Activated CD4-positive, alpha-beta T cell treated with anti-CD3 and anti-CD28 coated beads for 36 hours (primary cell): ENCODE data around the gene KLRC4. TPM values are rescaled to one million over a fixed set of nuclear protein-coding genes. Genes with fewer than 3 reads are reported as not detected.

Source experiments
- ATAC-seq: fragments of 200-7000 bp; cut with Tn5 transposase; one replicate; pipeline ENCODE4 v1.10.0; 2021; ENCODE audit warnings: mild to moderate bottlenecking, moderate library complexity
- CTCF ChIA-PET: fragments of 350-600 bp; sonication (Branson Sonifier 250); formaldehyde crosslinking; loops from one replicate; lab custom pipeline; 2021; ENCODE audit warnings: antibody characterized with exemption; lab: Charles Lee
- POLR2A ChIA-PET: fragments of 350-600 bp; sonication (Branson Sonifier 250); formaldehyde crosslinking; loops from one replicate; lab custom pipeline; 2021; ENCODE audit warnings: antibody characterized with exemption, inconsistent platforms; lab: Charles Lee
- DNase-seq: peaks from one replicate; pipeline ENCODE4 v3.0.0-alpha.2; 2020
- H3K27ac Mint-ChIP-seq: one replicate; pipeline ENCODE4 v1.8.0; 2021; ENCODE audit warnings: mixed read lengths
- H3K27me3 Mint-ChIP-seq: one replicate; pipeline ENCODE4 v1.8.0; 2021; ENCODE audit warnings: mixed read lengths
- H3K36me3 Mint-ChIP-seq: one replicate; pipeline ENCODE4 v1.8.0; 2021; ENCODE audit warnings: low read depth, mixed read lengths
- H3K4me1 Mint-ChIP-seq: one replicate; pipeline ENCODE4 v1.8.0; 2021; ENCODE audit warnings: mixed read lengths
- H3K4me3 Mint-ChIP-seq: one replicate; pipeline ENCODE4 v1.8.0; 2021; ENCODE audit warnings: mild to moderate bottlenecking, moderate library complexity, mixed read lengths
- H3K9me3 Mint-ChIP-seq: one replicate; pipeline ENCODE4 v1.8.0; 2021; ENCODE audit warnings: low read depth, mixed read lengths
- intact Hi-C, 2 experiments: fragments of 100-400 bp; cut with DNase I in 1 of 2; cut with micrococcal nuclease in 1 of 2; formaldehyde crosslinking; loops; one replicate each; pipeline versions ENCODE4 v1.14.2 to v1.15.1; 2022 to 2024; cut with DNase I, micrococcal nuclease
- total RNA-seq, 2 experiments: library from RNA; stranded (reverse); gene quantifications; one replicate each; pipeline ENCODE4 v1.2.3, GENCODE V29; 2021

KLRC4 gene
- total RNA-seq, 2 experiments from 2014 or later = not detected

DNA sequence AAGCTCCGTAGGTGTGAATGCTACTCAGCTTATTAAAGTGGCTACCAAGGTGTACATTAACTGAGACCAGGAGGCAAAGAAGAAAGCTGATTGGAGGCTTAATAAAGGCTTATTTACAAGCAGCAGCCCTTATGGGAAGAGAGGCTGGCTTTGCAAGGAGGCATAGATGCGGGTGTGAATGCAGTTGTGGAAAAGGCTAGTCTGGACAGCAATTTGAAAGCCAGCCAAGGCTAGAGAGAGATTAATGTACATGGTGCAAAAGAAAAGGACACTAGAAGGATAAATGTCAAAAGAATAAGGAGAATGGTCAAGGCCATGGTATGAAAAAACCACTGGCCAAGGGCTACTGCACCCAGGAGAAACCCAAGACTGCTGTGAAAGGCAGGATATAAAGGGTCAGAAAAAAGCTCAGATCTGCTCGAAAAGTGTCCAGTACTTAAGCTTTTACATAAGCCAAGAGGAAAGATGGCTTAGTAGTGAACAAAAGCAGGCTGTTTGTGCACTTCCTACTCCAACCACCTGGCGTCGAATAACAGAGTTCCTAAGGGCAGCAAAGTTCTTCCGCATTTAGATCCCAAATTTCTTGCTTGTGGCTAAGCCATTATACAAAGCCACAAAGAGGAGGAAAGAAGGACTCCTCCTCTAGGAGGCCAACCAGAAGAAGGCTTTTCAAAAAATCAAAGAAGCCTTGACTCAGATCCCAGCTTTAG, 43.7 kb downstream of the KLRC4 start:
- peaks cover 4% of the 10 kb centered on the region for H3K9me3 Mint-ChIP-seq
- DNase-seq (no peak), ATAC-seq (no peak)
- H3K27me3 Mint-ChIP-seq = no peaks in the 10 kb centered on the region
- H3K36me3 Mint-ChIP-seq = peaks cover 2% of the 10 kb centered on the region
- no peak overlapping the region for H3K4me3 Mint-ChIP-seq
- H3K27ac Mint-ChIP-seq = no peak overlapping the region
- H3K4me1 Mint-ChIP-seq = peaks cover 3% of the 10 kb centered on the region
- ChIA-PET CTCF (interaction anchor here (0.6 to 1.5 kb wide), 6 partner anchors 11 to 852 kb away, joined by 3 read pairs; no protein-coding TSS in a partner anchor), POLR2A (interaction anchor here (1.7 kb wide), 1 partner anchor 152 kb away, joined by 4 read pairs; no protein-coding TSS in a partner anchor)
- intact Hi-C loops = loop anchor here in 1 of 2 experiments (1.0 to 10.0 kb wide), 5 partner anchors 45 to 805 kb away; partner anchors contain the start of genes MAGOHB and SMIM10L1

DNA sequence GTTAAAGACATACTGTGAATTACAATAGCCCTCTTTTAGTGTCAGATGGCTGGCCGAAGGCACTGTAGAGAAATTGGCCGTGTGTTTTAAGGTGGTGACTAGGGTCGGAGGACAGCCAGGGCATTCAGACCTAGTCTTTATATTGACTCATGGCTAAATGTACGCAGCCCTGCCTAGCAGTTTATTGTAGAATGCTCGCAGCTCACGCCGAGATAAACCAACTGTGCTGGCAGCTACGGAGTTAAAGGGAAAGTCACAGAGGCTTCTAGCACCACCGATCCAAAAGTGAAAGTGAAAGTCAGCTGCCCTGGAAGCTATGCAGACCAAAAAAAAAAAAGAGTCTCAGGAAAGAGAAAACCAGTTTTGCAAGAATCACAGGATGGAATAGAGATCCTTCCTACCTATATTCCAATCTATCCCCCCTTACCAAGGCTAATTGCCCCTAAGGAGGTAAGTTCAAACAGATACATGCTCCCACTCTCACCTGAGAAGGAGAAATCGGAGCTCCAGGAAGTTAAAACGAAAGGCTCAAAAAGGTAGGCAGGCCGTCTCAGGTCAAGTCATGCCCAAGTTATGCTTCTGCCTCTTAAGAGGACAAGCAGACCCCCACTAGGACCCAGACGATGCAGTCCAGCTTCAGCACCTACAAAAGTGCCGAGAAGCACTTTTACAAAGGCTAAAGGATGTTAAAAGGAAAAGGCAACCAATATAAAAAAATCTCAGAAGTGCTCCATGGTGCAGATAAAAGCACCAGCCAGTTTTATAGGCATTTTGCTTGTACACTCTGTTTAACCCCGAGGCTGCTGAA, 44.5 kb downstream of the KLRC4 start:
- Mint-ChIP-seq H3K27ac (no peak overlapping the region), H3K36me3 (peaks cover 2% of the 10 kb centered on the region), H3K9me3 (peaks cover 4% of the 10 kb centered on the region), H3K4me3 (no peak overlapping the region), H3K4me1 (peaks cover 3% of the 10 kb centered on the region), H3K27me3 (no peaks in the 10 kb centered on the region)
- ATAC-seq = peak; percentile 84
- intact Hi-C loops = loop anchor here in 1 of 2 experiments (1.0 to 10.0 kb wide), 6 partner anchors 44 to 806 kb away; partner anchors contain the start of genes MAGOHB and SMIM10L1
- POLR2A ChIA-PET = interaction anchor here (0.6 to 1.7 kb wide), 2 partner anchors 43 to 152 kb away, joined by 4 read pairs; no protein-coding TSS in a partner anchor
- peak; percentile 76 for DNase-seq
- CTCF ChIA-PET = interaction anchor here (0.6 to 1.2 kb wide), 7 partner anchors 9 to 818 kb away, joined by 3 to 4 read pairs (median 3); no protein-coding TSS in a partner anchor

DNA sequence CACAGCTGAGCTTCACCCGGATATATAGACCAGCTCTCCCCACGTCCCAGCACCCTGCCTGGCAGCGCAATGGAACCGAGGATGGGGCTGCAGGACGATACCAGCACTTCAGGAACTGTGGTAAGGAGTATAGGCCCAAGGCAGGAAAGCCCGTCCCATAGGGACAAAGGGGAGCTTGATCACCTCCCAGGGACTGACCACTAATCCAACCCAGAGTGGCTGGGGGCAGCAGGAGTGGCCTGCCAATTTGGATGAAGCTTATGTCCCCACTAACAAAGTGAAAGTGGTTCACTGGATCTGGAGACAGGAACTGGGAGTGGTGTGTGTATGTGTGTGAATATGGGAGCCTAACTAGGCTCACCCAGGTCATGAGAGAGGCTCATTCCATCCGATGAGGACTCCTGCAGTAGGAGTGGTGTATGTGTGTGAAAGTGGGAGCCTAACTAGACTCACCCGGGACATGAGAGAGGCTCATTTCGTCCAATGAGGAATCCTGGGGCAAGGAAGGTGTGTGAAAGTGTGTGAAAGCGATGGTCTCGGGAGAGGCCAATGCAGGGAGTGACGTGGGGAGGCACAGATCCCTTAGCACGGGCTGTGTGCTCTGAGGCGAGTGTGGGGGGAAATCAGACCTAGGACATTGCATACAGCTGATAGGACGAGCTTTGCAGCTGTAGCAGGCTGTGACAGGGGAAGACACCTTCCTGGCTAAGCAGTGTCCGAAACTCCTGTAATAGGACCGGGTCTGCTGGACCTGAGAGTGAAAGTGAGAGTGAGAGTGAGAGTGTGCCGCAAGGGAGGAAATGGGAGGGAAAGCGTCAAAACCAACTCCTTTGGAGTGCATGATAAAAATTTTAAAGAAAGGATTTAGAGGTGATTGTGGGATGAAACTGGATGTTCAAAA, 45.4 kb downstream of the KLRC4 start:
- intact Hi-C loops = loop anchor here in 1 of 2 experiments (1.0 to 10.0 kb wide), 3 partner anchors 43 to 619 kb away; no protein-coding TSS in a partner anchor
- CTCF ChIA-PET = interaction anchor here (0.6 to 1.2 kb wide), 2 partner anchors 34 to 154 kb away, joined by 3 read pairs; no protein-coding TSS in a partner anchor
- H3K27ac Mint-ChIP-seq = no peak overlapping the region

DNA sequence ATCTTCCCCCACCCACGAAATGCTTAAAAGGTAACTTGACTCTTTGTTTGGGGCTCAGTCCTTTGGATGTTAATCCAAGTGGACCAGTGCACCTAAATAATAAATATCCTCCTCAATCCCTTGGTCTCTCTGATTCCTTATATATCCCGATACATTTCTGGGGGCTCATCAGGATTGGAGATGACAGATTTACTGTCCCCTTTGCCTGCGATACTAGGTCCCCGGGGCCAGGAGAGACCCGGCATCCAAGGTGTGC, 46.0 kb downstream of the KLRC4 start:
- Mint-ChIP-seq H3K4me1 (peaks cover 2% of the 10 kb centered on the region), H3K9me3 (peaks cover 4% of the 10 kb centered on the region), H3K27me3 (no peaks in the 10 kb centered on the region), H3K4me3 (no peak overlapping the region), H3K36me3 (peaks cover 2% of the 10 kb centered on the region), H3K27ac (no peak overlapping the region)
- intact Hi-C loops = loop anchor here in 1 of 2 experiments (10.0 kb wide), 1 partner anchor 619 kb away; no protein-coding TSS in a partner anchor
- no peak for ATAC-seq
- POLR2A ChIA-PET = no interaction called here
- CTCF ChIA-PET = no interaction called here
- DNase-seq = no peak

More for the DNA sequence above, 45.4 kb downstream of the KLRC4 start:
- peak; percentile 38 for DNase-seq
- peak; percentile 63 for ATAC-seq
- POLR2A ChIA-PET = interaction anchor here (0.6 to 1.7 kb wide), 2 partner anchors 43 to 151 kb away, joined by 4 read pairs; no protein-coding TSS in a partner anchor
- peaks cover 4% of the 10 kb centered on the region for H3K4me1 Mint-ChIP-seq
- peaks cover 2% of the 10 kb centered on the region for H3K36me3 Mint-ChIP-seq
- peaks cover 4% of the 10 kb centered on the region for H3K9me3 Mint-ChIP-seq
- H3K4me3 Mint-ChIP-seq = no peak overlapping the region
- H3K27me3 Mint-ChIP-seq = no peaks in the 10 kb centered on the region

DNA sequence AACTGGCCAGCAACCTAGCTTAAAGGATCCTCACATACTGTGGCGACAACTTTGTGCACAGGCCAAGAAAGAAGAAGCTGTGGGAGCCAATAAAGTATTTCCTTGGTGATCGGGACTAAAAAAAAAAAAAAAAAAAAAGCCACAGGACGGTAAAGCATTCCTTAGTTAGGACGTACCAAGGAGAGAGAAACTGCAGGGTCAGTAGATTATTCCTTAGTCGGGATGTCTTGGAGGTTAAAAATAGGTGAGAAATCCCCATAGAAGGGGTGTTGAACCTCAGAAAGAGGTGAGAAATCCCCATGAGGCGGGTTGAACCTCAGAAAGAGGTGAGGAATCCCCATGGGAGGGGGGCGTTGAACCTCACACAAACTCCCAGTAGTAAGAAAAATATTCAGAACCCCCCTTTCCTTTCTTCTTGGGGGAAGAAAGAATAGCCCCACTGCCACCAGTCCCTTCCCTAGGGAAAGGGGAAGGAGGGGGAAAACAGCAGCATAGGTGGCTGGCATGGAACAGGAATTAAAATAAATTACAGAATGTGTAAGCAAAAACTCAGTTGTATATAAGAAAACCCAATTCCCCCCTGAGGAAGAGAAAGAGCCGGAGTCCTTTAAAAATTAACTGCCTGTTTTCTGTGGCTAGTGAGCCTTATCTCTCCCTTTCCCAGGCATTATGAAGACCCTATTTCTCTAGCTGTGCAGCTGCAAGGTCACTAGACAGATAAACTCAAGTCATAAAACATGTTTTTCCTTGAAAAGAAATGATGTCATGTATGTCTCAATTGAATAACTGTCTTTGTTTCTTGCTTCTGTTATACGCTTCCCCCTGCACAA, 46.5 kb downstream of the KLRC4 start:
- peaks cover 2% of the 10 kb centered on the region for H3K4me1 Mint-ChIP-seq
- CTCF ChIA-PET = no interaction called here
- DNase-seq = no peak

DNA sequence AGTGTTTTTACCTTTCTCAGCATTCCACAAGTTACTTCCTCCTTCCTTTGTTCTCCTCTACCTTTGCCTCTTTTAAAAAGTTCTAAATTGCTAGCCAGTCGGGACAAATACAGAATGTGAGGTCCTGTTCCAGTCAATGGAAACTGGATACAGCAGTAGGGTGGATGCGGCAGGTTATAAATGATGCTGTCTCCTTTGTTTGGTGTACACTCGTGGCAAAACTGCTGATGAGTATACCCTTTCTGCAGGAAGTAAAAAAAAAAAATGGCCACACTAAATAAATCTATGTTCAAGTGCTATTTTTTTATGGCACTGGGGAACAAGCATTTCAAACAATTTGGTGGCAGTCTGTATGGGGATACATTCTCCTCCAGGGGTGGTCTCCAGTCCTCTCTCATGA, 47.2 kb downstream of the KLRC4 start:
- Mint-ChIP-seq H3K9me3 (no peaks in the 10 kb centered on the region), H3K36me3 (no peaks in the 10 kb centered on the region), H3K27ac (no peak overlapping the region), H3K4me1 (peaks cover 2% of the 10 kb centered on the region), H3K4me3 (no peak overlapping the region), H3K27me3 (no peaks in the 10 kb centered on the region)
- ChIA-PET POLR2A (no interaction called here), CTCF (no interaction called here)
- no peak for DNase-seq
- intact Hi-C loops = loop anchor here in 1 of 2 experiments (10.0 kb wide), 1 partner anchor 618 kb away; no protein-coding TSS in a partner anchor
- ATAC-seq = no peak

More for the DNA sequence above, 46.5 kb downstream of the KLRC4 start:
- no peak overlapping the region for H3K27ac Mint-ChIP-seq
- POLR2A ChIA-PET = no interaction called here
- intact Hi-C loops = loop anchor here in 1 of 2 experiments (10.0 kb wide), 1 partner anchor 618 kb away; no protein-coding TSS in a partner anchor
- H3K36me3 Mint-ChIP-seq = peaks cover 2% of the 10 kb centered on the region
- no peaks in the 10 kb centered on the region for H3K27me3 Mint-ChIP-seq
- H3K9me3 Mint-ChIP-seq = peaks cover 2% of the 10 kb centered on the region
- H3K4me3 Mint-ChIP-seq = no peak overlapping the region
- no peak for ATAC-seq

DNA sequence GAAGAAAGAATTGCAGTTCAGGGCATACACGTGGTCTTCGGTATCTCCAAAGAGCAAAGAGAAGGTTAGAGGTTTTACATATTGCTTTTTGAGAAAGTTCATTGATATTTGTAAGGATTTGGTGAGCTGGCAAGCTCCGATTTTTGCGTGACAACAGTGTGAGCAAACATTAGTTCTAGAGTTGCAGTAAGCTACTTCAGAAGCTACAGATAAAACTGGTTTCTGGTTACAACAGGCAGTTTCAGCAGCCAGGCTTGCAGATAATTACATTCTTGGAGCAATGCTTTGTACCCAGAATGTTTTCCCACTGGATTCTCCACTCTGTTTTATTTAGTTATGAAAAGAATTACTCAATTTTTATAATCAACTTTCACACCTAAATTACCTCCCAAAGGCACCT, 47.9 kb downstream of the KLRC4 start:
- intact Hi-C loops = loop anchor here in 1 of 2 experiments (10.0 kb wide), 1 partner anchor 617 kb away; no protein-coding TSS in a partner anchor
- ChIA-PET POLR2A (no interaction called here), CTCF (interaction anchor here (0.6 kb wide), 2 partner anchors 111 to 197 kb away, joined by 3 read pairs; no protein-coding TSS in a partner anchor)
- no peaks in the 10 kb centered on the region for H3K9me3 Mint-ChIP-seq
- no peak overlapping the region for H3K27ac Mint-ChIP-seq
- DNase-seq (no peak), ATAC-seq (no peak)
- no peaks in the 10 kb centered on the region for H3K36me3 Mint-ChIP-seq
- no peak overlapping the region for H3K4me3 Mint-ChIP-seq
- H3K4me1 Mint-ChIP-seq = peaks cover 2% of the 10 kb centered on the region
- H3K27me3 Mint-ChIP-seq = peaks cover 4% of the 10 kb centered on the region

DNA sequence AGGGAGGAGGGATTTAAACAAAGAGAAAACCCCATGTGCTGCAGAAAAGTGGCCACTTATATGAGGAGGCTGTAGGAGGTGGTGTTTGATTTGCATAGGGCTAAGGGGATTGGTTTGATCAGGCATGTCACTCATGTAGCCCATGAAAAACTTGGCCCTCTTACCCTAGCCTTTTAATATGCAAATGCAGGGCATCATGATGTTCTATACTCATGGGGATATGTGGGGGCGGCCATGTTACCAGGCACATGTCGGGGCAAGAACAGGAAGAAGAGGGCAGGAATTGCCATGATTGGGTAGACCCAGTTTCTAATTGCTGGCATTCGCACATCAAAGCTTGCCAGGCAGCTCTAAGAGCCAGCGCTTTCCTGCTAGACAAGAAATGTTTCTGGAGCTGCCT, 48.5 kb downstream of the KLRC4 start:
- no peak overlapping the region for H3K27ac Mint-ChIP-seq
- DNase-seq (no peak), ATAC-seq (no peak)
- H3K9me3 Mint-ChIP-seq = no peaks in the 10 kb centered on the region
- H3K36me3 Mint-ChIP-seq = no peaks in the 10 kb centered on the region
- H3K4me1 Mint-ChIP-seq = peaks cover 2% of the 10 kb centered on the region
- ChIA-PET CTCF (interaction anchor here (0.6 to 0.7 kb wide), 3 partner anchors 111 to 198 kb away, joined by 3 to 4 read pairs (median 3); no protein-coding TSS in a partner anchor), POLR2A (no interaction called here)
- no peak overlapping the region for H3K4me3 Mint-ChIP-seq
- peaks cover 4% of the 10 kb centered on the region for H3K27me3 Mint-ChIP-seq
- intact Hi-C loops = loop anchor here in 1 of 2 experiments (10.0 kb wide), 1 partner anchor 616 kb away; no protein-coding TSS in a partner anchor

DNA sequence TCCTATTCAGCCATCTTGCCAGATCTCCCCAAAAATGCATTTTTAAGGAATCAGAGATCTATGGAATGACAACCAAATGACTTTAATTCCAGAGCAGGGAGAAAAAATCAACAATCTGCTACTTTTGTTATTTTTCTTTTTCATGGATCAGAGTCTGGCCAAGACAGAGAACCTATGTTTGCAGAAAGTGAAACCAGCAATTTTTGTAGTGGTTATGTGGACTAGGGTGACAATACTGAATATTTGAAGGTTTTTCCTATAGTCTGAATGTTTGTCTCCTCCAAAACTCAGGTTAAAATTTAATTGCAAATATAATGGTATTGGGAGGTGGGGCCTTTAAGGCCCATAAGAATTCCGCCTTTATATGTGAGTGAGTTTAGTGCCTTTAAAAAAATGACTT, 50.6 kb downstream of the KLRC4 start:
- H3K36me3 Mint-ChIP-seq = no peaks in the 10 kb centered on the region
- H3K4me1 Mint-ChIP-seq = peaks cover 2% of the 10 kb centered on the region
- intact Hi-C loops = no loop called here
- no peak overlapping the region for H3K27ac Mint-ChIP-seq
- H3K9me3 Mint-ChIP-seq = no peaks in the 10 kb centered on the region
- DNase-seq = no peak
- CTCF ChIA-PET = no interaction called here
- no peak for ATAC-seq
- H3K4me3 Mint-ChIP-seq = no peak overlapping the region
- peaks cover 6% of the 10 kb centered on the region for H3K27me3 Mint-ChIP-seq
- POLR2A ChIA-PET = no interaction called here

DNA sequence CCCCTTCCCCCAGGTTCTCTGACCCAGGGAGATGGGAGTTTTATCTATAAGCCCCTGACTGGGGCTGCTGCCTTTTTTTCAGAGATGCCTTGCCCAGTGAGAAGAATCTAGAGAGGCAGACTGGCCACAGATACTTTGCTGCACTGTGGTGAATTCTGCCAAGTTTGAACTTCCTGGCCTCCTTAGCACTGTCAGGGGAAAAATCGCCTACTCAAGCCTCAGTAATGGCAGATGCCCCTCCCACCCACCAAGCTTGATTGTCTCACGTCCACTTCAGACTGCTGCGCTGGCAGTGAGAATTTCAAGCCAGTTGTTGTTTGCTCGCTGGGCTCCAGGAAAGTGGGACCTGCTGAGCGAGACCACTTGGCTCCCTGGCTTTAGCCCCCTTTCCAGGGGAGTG, 51.4 kb downstream of the KLRC4 start:
- no peaks in the 10 kb centered on the region for H3K36me3 Mint-ChIP-seq
- H3K27ac Mint-ChIP-seq = no peak overlapping the region
- peaks cover 7% of the 10 kb centered on the region for H3K27me3 Mint-ChIP-seq
- no peak overlapping the region for H3K4me3 Mint-ChIP-seq
- ChIA-PET CTCF (interaction anchor here (0.7 kb wide), 1 partner anchor 44 kb away, joined by 3 read pairs; no protein-coding TSS in a partner anchor), POLR2A (no interaction called here)
- H3K4me1 Mint-ChIP-seq = peaks cover 2% of the 10 kb centered on the region
- ATAC-seq (no peak), DNase-seq (no peak)
- no peaks in the 10 kb centered on the region for H3K9me3 Mint-ChIP-seq
- intact Hi-C loops = no loop called here
